OCI-LY7 (cell line): ENCODE data around the gene AURKAIP1.

Experiments used
- CTCF ChIP-seq: fragments of 200-600 bp; sonication (generic); conservative IDR thresholded peaks from 2 replicates; pipeline ENCODE4 v1.5.1; 2014; ENCODE audit warnings: mild to moderate bottlenecking, antibody characterized with exemption, low read length, moderate library complexity, mixed read lengths
- EZH2phosphoT487 ChIP-seq: fragments of 200-600 bp; sonication (generic); IDR thresholded peaks from 2 replicates; pipeline ENCODE4 v1.6.1; 2018; ENCODE audit warnings: low read depth, borderline replicate concordance, mild to moderate bottlenecking, mixed run types, antibody characterized with exemption, low read length, moderate library complexity, mixed read lengths

GRCh38 chr1:1356166-1356795 lies 18.7 kb downstream of the AURKAIP1 start:
- no peak for TF ChIP-seq CTCF
- TF ChIP-seq EZH2phosphoT487 = no peak
